SJCRH30 (cell line): ENCODE results near the gene LYL1. TPM values are rescaled to one million over a fixed set of nuclear protein-coding genes. Genes with fewer than 3 reads are reported as not detected.

ENCODE experiments used
- DNase-seq, 2 experiments: peaks; one replicate each; pipeline ENCODE4 v3.0.0-alpha.2; 2015 to 2020
- H3K27ac ChIP-seq: fragments of 250-450 bp; sonication (Bioruptor Pico); 2 replicates; pipeline ENCODE4 v1.5.1; 2020; ENCODE audit warnings: mild to moderate bottlenecking, moderate library complexity
- H3K27me3 ChIP-seq: fragments of 250-450 bp; sonication (Bioruptor Pico); 2 replicates; pipeline ENCODE4 v1.5.1; 2020; ENCODE audit warnings: mild to moderate bottlenecking, moderate library complexity
- H3K36me3 ChIP-seq: fragments of 250-450 bp; sonication (Bioruptor Pico); 2 replicates; pipeline ENCODE4 v1.5.1; 2020; ENCODE audit warnings: mild to moderate bottlenecking, moderate library complexity
- H3K4me1 ChIP-seq: fragments of 250-450 bp; sonication (Bioruptor Pico); 2 replicates; pipeline ENCODE4 v1.5.1; 2020; ENCODE audit warnings: mild to moderate bottlenecking, moderate library complexity
- H3K4me3 ChIP-seq: fragments of 250-450 bp; sonication (Bioruptor Pico); 2 replicates; pipeline ENCODE4 v1.5.1; 2020; ENCODE audit warnings: mild to moderate bottlenecking, moderate library complexity
- H3K9me3 ChIP-seq: fragments of 250-450 bp; sonication (Bioruptor Pico); replicated peaks from 2 replicates; pipeline ENCODE4 v1.5.1; 2020; ENCODE audit warnings: mild to moderate bottlenecking, moderate library complexity
- total RNA-seq: library from RNA; depleted of rRNA; stranded (reverse); fragments of >200 nt; shearing (Covaris generic); gene quantifications from 2 replicates; pipeline ENCODE4 v1.2.3, GENCODE V29; 2014

The LYL1 gene
- total RNA-seq, 1 experiment from 2014 or later: 0.08 TPM

DNA sequence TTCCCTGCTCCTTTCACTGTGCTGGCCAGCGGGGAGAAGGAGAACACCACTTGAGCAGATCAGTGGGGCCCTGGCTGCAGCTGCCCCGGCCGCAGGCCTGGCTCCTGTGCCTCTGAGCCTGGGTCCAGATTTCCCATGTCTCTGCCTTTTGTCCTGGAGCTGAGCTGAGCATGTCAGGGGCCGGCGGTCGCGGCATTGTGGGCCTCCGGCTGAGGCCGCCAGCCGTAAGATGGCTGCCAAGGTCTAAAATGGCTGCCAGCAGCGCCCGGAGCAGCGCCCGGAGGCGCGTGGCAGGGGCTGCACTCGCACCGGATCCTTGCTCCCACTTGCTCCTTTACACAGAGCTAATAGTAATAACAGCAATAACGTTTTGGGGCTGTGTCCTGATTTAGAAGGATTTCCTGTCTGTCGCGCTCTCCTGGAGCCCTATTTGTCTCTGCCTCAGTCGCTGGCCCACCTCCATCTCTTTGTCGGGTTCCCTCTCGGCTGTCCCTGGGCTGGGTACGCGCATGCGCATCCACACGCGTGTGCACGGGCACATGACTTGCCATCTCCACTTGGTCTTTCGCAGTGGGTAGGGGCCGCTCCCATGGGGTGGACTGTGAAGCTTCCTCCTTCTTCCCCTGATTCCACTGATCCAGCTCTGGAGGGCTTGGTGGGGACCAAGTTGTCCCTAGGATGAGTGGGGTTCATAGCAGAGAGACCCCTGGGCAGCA is 32.1 kb downstream of the LYL1 start:
- peaks cover 18% of the 10 kb centered on the region for H3K4me1 ChIP-seq
- DNase-seq: no peak
- H3K27me3 ChIP-seq: no peaks in the 10 kb centered on the region
- H3K4me3 ChIP-seq: no peak overlapping the region
- H3K9me3 ChIP-seq: no peaks in the 10 kb centered on the region
- peaks cover 6% of the 10 kb centered on the region; the same call in 1 of the 2 replicates for H3K36me3 ChIP-seq
- no peak overlapping the region for H3K27ac ChIP-seq

DNA sequence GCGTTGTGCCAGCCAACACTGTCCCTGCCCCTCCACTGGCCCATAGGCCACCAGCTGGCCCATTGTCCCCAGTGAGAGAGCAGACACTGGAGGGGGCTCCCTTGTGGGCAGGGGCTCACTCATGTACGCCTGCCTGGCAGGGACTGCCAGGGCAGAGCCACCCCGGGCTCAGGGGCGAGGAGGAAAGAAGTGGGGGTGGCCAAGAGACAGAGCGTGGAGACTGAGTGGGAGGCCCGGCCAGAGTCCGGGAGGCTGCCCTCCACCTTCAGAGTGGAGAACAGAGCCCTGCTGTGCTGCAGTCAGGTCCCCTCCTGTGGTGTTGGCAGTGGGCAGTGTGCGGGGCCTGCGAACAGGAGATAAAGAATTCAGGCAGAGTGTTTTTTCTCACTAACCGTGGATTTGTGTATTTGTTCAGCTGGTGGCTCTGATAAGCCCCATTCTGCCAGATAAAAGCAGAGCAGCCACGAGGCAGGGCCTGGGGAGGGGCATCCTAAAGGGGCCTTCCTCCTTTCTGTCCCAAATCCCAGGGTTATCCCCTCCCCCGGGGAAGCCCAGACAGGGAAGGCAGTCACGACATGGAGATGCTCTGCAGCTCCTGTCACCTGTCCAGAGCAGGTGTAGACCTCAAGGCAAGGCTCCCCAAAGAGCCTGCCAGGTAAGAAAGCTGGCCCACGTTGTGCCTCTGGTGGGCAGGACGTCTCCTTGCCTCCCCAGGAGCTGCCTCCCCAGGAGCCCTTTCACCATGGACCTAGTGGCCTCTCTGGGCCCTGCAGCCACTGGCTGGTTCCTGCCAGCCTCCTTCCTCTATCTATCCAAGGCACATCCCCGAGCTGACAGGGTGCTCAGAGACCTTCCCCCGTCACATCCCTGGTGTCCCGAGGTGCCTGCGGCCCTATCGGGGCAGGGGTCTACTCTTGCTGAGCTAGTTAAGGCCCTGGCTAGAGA is 33.0 kb downstream of the LYL1 start:
- H3K27me3 ChIP-seq: no peaks in the 10 kb centered on the region
- no peak overlapping the region for H3K4me3 ChIP-seq
- peaks cover 18% of the 10 kb centered on the region for H3K4me1 ChIP-seq
- H3K27ac ChIP-seq: no peak overlapping the region; the same call in 1 of the 2 replicates
- no peaks in the 10 kb centered on the region for H3K9me3 ChIP-seq
- peak; percentile 60 to 69 for DNase-seq
- peaks cover 3% of the 10 kb centered on the region; the same call in 1 of the 2 replicates for H3K36me3 ChIP-seq

DNA sequence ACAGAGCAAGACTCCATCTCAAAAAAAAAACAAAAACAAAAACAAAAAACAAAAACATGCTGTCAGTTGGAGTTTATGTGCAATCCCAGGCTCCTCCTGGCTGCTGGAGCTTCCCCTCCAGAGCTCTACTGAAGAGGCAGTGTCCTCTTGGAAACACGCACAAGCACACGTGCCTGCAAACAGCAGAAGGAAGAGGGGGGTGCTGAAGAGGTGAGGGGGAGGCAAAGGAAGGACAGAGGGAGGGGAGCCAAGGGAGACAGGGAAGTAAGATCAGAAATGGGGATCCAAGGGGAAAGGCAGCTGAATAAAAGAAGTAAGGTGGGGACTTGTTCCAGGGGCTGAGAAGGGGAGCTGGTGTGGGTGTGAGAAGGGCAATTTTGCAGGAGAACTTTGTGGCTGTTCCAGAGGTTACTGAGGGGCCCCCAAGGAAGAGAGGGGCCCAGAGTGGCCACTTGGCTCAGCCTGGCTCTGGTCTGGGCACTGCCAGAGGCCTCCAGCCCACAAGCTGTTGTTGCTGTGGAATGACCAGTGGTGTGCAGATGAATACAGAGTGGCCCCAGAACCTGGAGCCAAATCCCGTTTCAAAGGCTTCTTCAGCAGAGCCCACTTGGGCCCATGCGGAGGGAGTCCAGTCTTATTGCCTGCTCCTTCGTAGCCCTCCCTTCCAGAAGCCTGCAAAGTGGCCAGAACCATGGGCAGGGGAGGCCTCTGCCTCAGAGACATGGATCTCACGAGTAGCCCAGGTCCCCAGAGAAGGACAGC is 34.4 kb downstream of the LYL1 start:
- Histone ChIP-seq H3K9me3 (no peaks in the 10 kb centered on the region), H3K27me3 (no peaks in the 10 kb centered on the region), H3K4me3 (no peak overlapping the region), H3K27ac (no peak overlapping the region), H3K4me1 (peaks cover 28% of the 10 kb centered on the region), H3K36me3 (no peaks in the 10 kb centered on the region)
- DNase-seq: no peak

DNA sequence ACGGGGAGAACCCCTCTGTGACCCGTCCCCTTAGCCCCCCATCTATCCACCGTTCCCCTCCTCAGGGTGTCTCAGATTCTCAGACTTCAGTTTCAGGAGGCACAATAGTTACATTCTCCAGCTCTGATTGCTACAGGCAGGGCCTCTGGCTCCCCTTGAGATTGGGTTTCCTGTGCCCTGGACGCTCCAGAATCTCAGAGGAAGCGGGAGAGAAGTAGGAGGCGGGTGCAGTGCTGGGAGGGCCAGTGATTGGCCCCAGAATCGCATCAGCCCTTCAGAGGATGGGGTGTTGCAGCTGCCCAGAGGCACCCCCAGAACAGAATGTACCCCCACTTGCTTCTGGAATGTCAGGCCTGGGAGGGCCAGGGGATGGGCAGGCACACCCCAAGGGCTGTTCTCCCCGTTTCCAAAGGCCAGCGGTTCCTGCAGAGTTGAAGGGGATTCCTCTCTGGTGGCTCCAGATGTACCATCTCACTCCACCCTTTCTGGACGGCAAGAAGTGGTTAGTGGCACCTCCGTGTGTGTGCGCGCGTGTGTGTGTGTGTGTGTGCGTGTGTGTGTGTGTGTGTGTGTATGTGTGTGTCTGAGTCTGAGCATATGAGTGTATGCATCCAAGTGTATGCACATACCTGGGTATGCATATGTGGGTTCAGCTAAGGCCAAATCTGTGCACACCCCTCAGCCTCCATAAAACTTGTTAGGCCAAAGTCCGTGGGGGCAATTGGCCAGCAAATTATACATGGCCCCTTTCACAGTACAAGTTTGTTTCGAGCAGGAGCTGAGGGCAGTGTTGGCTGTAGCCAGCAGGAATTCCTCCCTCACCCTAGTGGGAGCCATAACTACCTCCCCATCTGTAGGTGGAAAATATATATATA is 35.5 kb downstream of the LYL1 start:
- H3K4me3 ChIP-seq: no peak overlapping the region
- no peaks in the 10 kb centered on the region for H3K9me3 ChIP-seq
- H3K27me3 ChIP-seq: no peaks in the 10 kb centered on the region
- H3K4me1 ChIP-seq: peaks cover 36% of the 10 kb centered on the region
- no peak for DNase-seq
- no peaks in the 10 kb centered on the region for H3K36me3 ChIP-seq
- H3K27ac ChIP-seq: no peak overlapping the region

DNA sequence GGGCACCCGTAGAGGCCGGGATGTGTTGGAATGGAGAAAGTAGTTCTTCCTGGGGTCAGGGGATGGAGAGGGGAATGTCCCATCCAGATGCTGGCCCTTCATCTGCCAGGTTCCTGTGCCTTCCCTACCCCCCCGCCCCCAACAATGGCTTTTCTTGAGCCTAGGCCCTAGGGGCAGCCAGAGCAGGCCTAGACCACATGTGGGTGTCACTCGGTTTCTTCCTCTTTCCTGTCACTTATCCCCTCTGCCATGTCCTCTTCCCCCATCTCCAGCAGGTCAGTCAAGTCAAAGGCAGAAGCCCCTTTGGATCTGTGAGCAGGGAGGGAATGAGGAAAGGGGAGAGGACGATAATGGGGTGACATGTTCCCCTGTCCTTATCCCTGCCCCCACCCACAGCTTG is 36.4 kb downstream of the LYL1 start:
- no peak for DNase-seq
- H3K27ac ChIP-seq: no peak overlapping the region
- no peak overlapping the region for H3K4me3 ChIP-seq
- H3K27me3 ChIP-seq: no peaks in the 10 kb centered on the region
- no peaks in the 10 kb centered on the region for H3K36me3 ChIP-seq
- peaks cover 43% of the 10 kb centered on the region for H3K4me1 ChIP-seq
- no peaks in the 10 kb centered on the region for H3K9me3 ChIP-seq

DNA sequence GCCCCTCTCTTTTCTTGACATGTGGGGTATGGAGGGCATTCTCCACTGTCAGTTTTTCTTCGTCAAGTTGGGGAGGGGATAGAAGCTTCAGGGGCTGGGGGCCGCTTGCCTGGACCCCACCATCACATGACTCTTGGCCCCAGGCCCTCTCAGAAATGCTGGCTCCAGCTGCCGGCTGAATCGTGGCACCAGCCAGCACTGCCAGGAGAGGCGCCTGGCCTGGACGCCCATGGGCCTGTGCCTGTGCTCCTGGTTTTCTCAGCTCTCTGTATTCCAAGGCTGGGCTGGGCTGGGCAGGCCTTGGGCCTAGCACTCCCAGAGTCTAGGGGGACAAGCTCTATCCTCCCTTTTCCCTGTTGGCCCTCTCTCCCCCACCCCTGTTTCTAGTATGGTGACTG is 38.6 kb downstream of the LYL1 start:
- Histone ChIP-seq H3K4me1 (peaks cover 45% of the 10 kb centered on the region), H3K27me3 (no peaks in the 10 kb centered on the region), H3K36me3 (no peaks in the 10 kb centered on the region), H3K4me3 (no peak overlapping the region), H3K27ac (no peak overlapping the region; the same call in 1 of the 2 replicates), H3K9me3 (no peaks in the 10 kb centered on the region)
- no peak for DNase-seq

DNA sequence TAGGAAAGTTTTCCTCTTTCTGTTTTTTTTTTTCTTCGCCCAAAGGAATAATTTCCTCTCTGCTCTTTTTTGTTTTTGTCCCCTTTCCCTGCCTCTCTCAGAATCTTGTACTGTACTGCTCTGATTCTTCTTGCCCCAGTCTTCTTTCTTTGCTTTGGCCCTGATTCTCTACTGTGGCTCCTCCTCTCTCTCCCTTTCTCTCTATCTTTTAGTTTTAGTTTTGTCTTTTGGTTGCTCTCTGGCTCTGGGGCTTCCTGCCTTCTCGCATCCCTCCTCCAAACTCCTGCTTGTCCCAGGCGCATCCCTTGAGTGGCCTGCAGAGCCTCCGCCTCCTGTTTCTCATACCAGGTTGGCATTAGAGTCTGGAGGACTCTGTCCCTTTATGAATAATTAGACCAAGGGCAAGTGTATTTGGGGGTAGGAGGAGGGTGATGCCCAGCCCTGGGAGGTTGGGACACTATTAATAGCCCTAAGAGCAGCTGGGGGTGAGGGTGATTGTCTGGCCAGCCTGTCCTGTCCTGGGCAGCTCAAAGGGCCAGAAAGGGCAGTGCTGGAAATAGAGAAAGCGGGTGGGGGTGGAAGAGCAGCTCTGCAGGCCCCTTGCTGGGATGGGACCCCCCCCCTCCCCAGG is 39.1 kb downstream of the LYL1 start:
- Histone ChIP-seq H3K27me3 (no peaks in the 10 kb centered on the region), H3K27ac (peak overlapping the region; percentile 4; the same call in 1 of the 2 replicates), H3K36me3 (no peaks in the 10 kb centered on the region), H3K4me1 (peaks cover 45% of the 10 kb centered on the region), H3K4me3 (no peak overlapping the region), H3K9me3 (no peaks in the 10 kb centered on the region)
- DNase-seq: no peak

DNA sequence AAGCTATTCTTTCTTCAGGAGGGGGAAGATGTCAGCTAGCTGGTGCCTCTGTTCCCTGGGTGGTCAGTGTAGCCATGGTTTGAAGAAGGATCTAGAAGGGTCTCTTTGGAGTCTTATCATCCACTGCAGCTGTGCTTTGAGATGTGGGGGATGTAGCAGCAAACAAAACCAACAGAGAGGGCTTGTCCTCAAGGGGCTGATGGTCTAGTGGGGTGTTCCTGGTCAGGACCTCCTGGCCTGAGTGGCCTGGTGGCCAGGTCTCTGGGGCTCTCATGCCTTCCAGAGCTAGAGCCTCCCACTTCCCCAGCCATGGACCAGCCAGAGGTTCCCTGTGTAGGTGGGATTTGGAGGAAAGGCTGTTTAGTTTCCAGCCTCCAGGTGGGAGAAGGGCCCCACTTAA is 40.3 kb downstream of the LYL1 start:
- Histone ChIP-seq H3K27me3 (no peaks in the 10 kb centered on the region), H3K27ac (no peak overlapping the region), H3K9me3 (no peaks in the 10 kb centered on the region), H3K4me1 (peaks cover 57% of the 10 kb centered on the region), H3K4me3 (no peak overlapping the region), H3K36me3 (no peaks in the 10 kb centered on the region)
- DNase-seq: no peak

DNA sequence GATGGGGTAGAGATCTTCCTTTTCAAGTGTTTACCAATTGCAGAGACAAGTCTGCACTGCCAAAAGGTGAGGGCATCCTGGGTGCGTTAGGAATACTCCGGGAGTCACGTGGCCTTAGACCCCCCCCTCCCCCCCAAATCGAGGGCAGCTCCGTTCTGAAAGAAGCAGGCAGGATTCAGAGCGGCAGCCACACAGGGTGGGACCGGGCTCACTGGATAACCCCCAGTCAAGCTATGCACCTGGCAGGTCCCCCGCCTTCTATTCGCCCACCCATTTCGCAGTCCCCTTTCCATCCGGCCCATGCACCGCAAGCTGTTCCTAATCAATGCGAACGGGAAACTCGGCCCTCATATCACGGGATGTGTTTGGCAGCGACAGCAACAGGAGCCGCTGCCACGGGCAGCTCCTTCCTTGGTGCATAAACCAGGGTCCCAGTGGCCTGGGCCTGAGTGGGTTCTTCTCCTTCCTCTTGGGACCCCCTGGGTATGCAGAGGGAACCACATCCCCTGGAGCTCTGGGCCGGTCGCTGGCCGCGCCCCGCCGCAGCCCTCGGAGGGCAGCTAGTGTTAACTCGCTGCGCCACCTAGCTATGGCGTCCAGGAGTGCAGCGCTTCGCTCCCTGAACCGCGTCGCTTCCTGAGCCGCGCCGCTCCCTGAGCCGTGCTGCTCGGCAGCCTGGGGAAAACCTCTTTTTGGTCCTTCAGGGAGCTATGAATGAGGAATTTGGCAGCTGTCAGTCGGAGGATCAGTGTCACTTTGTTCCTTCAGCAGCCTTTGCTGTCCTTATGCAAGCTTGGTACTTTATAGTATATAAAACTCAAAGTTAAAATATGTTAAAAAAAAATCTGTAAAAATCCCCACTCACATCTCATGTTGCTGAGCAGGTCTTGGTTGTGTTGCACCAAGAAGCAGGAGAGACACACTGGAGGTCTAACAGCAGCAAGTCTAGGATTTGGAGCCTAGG is 41.4 kb downstream of the LYL1 start:
- DNase-seq: peak; percentile 91 to 97
- peak overlapping the region; percentile 99 for H3K27ac ChIP-seq
- H3K27me3 ChIP-seq: no peaks in the 10 kb centered on the region
- no peaks in the 10 kb centered on the region for H3K36me3 ChIP-seq
- H3K4me1 ChIP-seq: peaks cover 68% of the 10 kb centered on the region
- H3K4me3 ChIP-seq: peak overlapping the region; percentile 54
- no peaks in the 10 kb centered on the region for H3K9me3 ChIP-seq

DNA sequence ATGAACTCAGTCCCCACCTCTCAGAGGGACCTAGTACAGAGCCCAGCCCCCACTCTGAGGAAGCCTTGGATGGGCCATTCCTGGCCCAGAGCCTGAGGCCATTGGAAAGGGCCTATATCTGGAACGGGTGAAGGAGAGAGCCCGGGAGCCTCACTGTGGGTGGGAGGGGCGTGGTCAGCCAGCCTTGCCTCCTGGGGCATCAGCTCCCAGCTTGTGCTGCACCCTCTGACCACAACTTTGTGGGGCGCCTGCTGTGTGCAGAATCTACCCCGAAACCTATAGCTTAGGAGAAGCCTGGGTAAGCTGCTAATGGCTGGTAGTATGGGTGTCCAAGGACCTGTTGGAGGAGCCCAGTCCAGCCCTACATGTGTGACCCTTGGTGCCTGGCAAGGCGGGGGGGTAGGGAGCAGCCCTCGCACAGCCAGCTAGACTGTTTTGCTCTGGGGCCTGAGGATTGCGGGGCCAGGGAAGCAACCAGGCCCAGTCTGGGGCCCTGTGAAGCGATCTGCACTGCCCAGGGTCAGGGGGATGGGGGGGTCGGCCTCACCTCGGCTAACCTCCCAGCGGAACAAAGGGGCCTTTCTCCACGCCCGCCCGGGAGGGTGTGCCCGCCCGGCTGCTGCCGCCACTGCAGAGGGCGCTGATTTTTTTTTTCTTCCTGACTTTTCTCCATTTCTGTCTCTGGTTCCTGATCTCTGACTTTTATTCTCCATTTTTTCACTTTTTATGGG is 42.3 kb downstream of the LYL1 start:
- peak overlapping the region; percentile 99 for H3K27ac ChIP-seq
- H3K4me1 ChIP-seq: peaks cover 77% of the 10 kb centered on the region
- peak; percentile 96 for DNase-seq
- H3K9me3 ChIP-seq: no peaks in the 10 kb centered on the region
- peak overlapping the region; percentile 54 for H3K4me3 ChIP-seq
- no peaks in the 10 kb centered on the region for H3K27me3 ChIP-seq
- H3K36me3 ChIP-seq: no peaks in the 10 kb centered on the region

DNA sequence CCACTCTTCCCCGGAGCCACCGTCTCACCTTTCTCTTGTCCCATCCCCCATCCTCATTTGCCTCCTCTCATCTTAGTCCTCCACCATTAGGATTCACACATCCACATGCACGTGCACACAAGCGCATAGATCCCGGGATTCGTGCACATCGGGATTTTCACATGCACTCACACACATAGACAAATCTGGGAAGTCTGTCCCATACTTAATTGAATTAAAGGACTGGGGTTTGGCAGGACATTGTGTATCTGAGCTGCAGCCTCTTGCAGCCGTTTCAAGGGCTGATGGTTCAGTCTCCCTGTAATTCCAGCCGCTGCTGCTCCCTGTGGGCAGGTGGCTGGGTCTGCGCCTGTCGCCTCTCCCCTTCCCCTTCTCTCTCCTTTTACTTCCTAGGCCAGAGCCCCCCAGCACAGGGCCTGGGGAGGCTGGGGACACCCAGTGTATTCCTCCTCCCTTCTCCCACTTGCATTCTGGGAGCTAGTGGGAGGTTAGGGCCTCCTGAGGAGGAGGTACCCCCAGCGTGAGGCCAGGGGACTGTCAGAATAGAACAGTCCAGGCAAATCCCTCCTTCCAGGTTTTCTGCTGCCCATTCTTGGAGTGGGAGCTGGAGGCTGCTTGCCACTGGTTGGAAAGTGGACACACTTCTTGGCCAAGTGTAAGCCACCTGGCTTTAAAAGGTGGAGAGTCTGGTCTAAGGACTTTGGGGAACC is 43.6 kb downstream of the LYL1 start:
- DNase-seq: no peak
- Histone ChIP-seq H3K27ac (no peak overlapping the region; the same call in 1 of the 2 replicates), H3K9me3 (no peaks in the 10 kb centered on the region), H3K36me3 (no peaks in the 10 kb centered on the region), H3K4me1 (peaks cover 83% of the 10 kb centered on the region), H3K4me3 (no peak overlapping the region), H3K27me3 (no peaks in the 10 kb centered on the region)

DNA sequence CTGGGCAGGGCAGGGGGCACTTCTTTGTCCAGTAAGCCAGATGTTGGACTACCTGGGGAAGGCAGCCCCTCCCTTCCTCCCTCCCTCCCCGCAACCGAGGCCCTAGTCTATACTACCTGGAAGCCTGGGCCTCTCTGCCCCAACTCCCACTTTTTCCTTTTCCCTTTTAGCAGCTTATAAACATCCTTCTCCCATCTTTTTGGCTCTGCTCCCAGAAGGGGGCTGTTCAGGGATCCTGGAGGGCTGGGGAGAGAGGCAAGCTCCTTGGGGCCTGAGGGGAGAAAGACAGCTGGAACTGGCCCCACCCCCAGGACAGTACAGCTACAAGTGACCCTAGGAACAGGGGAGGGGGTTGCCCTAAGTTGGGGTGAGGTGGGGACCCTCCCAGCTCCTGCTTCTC is 44.9 kb downstream of the LYL1 start:
- Histone ChIP-seq H3K27me3 (no peaks in the 10 kb centered on the region), H3K4me3 (no peak overlapping the region), H3K36me3 (no peaks in the 10 kb centered on the region), H3K4me1 (peaks cover 84% of the 10 kb centered on the region), H3K27ac (no peak overlapping the region; the same call in 1 of the 2 replicates), H3K9me3 (no peaks in the 10 kb centered on the region)
- peak; percentile 80 to 86 for DNase-seq
